ENCODE results near the gene RAD51B. TPM values are rescaled to one million over a fixed set of nuclear protein-coding genes. Genes with fewer than 3 reads are reported as not detected.
A peak's percentile ranks its signal among the peaks of the same experiment; 100 is the strongest.

RAD51B gene
- total RNA-seq, 1 experiment from 2014 or later: 10.8 TPM

DNA sequence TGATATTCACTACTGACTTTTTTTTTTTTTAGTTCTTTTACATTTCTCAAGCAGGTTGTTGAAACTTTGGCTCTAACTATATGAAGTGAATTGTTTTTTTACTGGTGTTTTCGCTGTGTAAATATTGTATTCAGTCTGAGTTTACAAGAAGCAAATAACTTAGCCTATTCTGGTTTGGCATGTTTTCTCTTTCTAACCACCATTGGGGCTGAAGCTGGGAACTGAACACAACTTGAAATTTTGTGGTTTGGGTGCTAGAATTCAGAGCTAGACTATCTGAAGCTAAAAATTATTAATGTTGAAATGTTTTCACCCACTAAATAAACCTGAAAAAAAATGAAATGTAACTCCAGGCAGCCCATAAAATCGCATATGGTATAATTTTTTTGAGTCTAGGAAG is 37.2 kb downstream of the RAD51B start:
- no peak overlapping the region for H2AFZ ChIP-seq (ENCODE audit: low read length)
- TF ChIP-seq, protein P1, sequence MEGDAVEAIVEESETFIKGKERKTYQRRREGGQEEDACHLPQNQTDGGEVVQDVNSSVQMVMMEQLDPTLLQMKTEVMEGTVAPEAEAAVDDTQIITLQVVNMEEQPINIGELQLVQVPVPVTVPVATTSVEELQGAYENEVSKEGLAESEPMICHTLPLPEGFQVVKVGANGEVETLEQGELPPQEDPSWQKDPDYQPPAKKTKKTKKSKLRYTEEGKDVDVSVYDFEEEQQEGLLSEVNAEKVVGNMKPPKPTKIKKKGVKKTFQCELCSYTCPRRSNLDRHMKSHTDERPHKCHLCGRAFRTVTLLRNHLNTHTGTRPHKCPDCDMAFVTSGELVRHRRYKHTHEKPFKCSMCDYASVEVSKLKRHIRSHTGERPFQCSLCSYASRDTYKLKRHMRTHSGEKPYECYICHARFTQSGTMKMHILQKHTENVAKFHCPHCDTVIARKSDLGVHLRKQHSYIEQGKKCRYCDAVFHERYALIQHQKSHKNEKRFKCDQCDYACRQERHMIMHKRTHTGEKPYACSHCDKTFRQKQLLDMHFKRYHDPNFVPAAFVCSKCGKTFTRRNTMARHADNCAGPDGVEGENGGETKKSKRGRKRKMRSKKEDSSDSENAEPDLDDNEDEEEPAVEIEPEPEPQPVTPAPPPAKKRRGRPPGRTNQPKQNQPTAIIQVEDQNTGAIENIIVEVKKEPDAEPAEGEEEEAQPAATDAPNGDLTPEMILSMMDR (conservative IDR thresholded peaks at IDR 0.05; ENCODE audit: low read depth, low read length): no peak
- no peak for TF ChIP-seq EZH2 (IDR thresholded peaks at IDR 0.05; ENCODE audit: low read length, unreplicated experiment)
- no peak for TF ChIP-seq EZH2phosphoT487 (IDR thresholded peaks at IDR 0.05; ENCODE audit: borderline replicate concordance, low read length)
- H3K4me2 ChIP-seq (ENCODE audit: low read length): peak overlapping the region; percentile 14; the same call in 1 of the 2 replicates
- no peak overlapping the region for H3K9ac ChIP-seq (ENCODE audit: low read length)
- no peaks in the 10 kb centered on the region for H3K9me2 ChIP-seq (replicated peaks; ENCODE audit: low read length)
- CTCF ChIA-PET: interaction anchor here (0.7 kb wide), 1 partner anchor 1331 kb away, joined by 5 read pairs; no protein-coding TSS in a partner anchor
- no TSS peak for BruUV-seq (replicated peaks)
- no peak overlapping the region for H3K27ac ChIP-seq (ENCODE audit: low read length)
- H3K36me3 ChIP-seq (ENCODE audit: low read depth, low read length): no peaks in the 10 kb centered on the region
- no peaks in the 10 kb centered on the region for H3K79me2 ChIP-seq (ENCODE audit: low read length)
- DNase-seq: peak; percentile 59
- no peaks in the 10 kb centered on the region for H3K9me3 ChIP-seq (ENCODE audit: low read length)
- POLR2A ChIA-PET (ENCODE audit: unreplicated experiment): interaction anchor here (0.5 kb wide), 1 partner anchor 191 kb away, joined by 4 read pairs; no protein-coding TSS in a partner anchor
- H3K4me1 ChIP-seq (ENCODE audit: insufficient read depth, low read length): peaks cover 14% of the 10 kb centered on the region
- intact Hi-C loops (cut with micrococcal nuclease): no loop called here
- ATAC-seq: peak; percentile 86
- no peaks in the 10 kb centered on the region for H3F3A ChIP-seq (ENCODE audit: low read length, unreplicated experiment)
- no peaks in the 10 kb centered on the region for H3K27me3 ChIP-seq (ENCODE audit: low read length)
- H4K20me1 ChIP-seq (ENCODE audit: low read length): no peaks in the 10 kb centered on the region
- H3K4me3 ChIP-seq (ENCODE audit: low read length): no peak overlapping the region

DNA sequence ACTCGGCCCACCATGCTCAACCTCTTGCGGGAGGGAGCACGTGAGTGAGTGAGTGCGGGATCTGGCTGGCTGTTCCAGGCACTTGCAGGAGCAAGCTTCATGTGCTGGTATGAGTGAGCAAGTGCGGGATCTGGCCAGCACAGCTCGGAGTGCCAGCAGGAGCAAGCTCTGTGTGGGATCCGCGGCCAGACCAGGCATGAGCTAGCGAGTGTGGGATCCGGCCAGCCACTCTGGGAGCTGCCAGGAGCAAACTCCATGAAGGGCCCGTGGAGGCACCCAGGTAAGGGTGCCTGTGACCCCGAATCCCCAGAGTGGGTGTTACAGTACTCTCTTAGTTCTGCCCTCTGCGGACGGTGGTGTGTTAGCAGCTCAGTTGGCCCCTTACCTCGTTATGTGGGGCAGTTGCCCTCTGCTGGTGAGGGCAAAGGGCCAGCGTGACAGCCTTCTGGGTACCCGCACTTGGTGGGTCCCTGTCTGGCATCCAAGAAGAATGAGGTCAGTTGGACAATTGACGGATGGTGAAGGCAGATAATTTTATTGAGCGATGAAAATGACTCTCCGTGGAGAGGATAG is 38.3 kb downstream of the RAD51B start:
- TF ChIP-seq, protein P1 (conservative IDR thresholded peaks at IDR 0.05; ENCODE audit: low read depth, low read length): no peak
- TF ChIP-seq EZH2phosphoT487 (IDR thresholded peaks at IDR 0.05; ENCODE audit: borderline replicate concordance, low read length): no peak
- TF ChIP-seq EZH2 (IDR thresholded peaks at IDR 0.05; ENCODE audit: low read length, unreplicated experiment): no peak

DNA sequence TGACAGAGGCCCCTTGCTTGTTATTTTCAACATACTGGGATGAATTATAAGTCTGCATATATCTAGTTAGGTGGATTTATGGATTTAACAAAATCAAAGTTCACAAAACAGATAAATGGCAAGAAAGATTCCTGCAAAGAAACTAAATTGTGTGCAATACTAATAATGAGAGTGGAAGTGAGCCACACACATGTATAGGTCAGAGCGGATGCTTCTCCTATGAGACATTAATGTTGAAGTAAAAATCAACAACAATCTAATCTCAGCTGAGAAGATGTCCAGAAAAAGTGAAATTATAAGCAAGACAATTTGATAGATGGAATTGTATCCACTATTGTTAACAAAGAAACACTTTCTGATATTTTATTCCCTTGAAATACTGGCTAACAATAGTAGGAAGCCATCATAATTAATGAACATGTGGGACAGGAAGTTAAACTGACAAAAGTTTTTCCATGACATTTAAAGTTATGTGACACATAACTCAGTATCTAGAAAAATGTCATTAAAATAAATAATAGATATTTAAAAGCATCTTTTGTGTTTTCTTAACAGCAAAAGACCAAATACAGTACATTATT is 39.7 kb downstream of the RAD51B start:
- Histone ChIP-seq H3K27me3 (ENCODE audit: low read length) (no peaks in the 10 kb centered on the region), H2AFZ (ENCODE audit: low read length) (no peak overlapping the region), H3F3A (ENCODE audit: low read length, unreplicated experiment) (no peaks in the 10 kb centered on the region), H3K4me1 (ENCODE audit: insufficient read depth, low read length) (peaks cover 14% of the 10 kb centered on the region), H3K36me3 (ENCODE audit: low read depth, low read length) (no peaks in the 10 kb centered on the region), H4K20me1 (ENCODE audit: low read length) (no peaks in the 10 kb centered on the region), H3K4me3 (ENCODE audit: low read length) (no peak overlapping the region), H3K9ac (ENCODE audit: low read length) (no peak overlapping the region), H3K79me2 (ENCODE audit: low read length) (no peaks in the 10 kb centered on the region), H3K4me2 (ENCODE audit: low read length) (no peak overlapping the region), H3K27ac (ENCODE audit: low read length) (no peak overlapping the region), H3K9me2 (replicated peaks; ENCODE audit: low read length) (no peaks in the 10 kb centered on the region), H3K9me3 (ENCODE audit: low read length) (no peaks in the 10 kb centered on the region)
- POLR2A ChIA-PET (ENCODE audit: unreplicated experiment): no interaction called here
- no peak for DNase-seq
- no TSS peak for BruUV-seq (replicated peaks)
- TF ChIP-seq, protein P1 (conservative IDR thresholded peaks at IDR 0.05; ENCODE audit: low read depth, low read length): no peak
- TF ChIP-seq EZH2 (IDR thresholded peaks at IDR 0.05; ENCODE audit: low read length, unreplicated experiment): no peak
- TF ChIP-seq EZH2phosphoT487 (IDR thresholded peaks at IDR 0.05; ENCODE audit: borderline replicate concordance, low read length): no peak
- intact Hi-C loops (cut with micrococcal nuclease): no loop called here
- no peak for ATAC-seq
- CTCF ChIA-PET: no interaction called here

More for the DNA sequence above, 38.3 kb downstream of the RAD51B start:
- Histone ChIP-seq H3K79me2 (ENCODE audit: low read length) (no peaks in the 10 kb centered on the region), H3F3A (ENCODE audit: low read length, unreplicated experiment) (no peaks in the 10 kb centered on the region), H3K9ac (ENCODE audit: low read length) (no peak overlapping the region), H3K4me1 (ENCODE audit: insufficient read depth, low read length) (peaks cover 14% of the 10 kb centered on the region), H3K4me3 (ENCODE audit: low read length) (no peak overlapping the region), H3K27me3 (ENCODE audit: low read length) (no peaks in the 10 kb centered on the region), H3K27ac (ENCODE audit: low read length) (no peak overlapping the region), H3K36me3 (ENCODE audit: low read depth, low read length) (no peaks in the 10 kb centered on the region), H3K9me2 (replicated peaks; ENCODE audit: low read length) (no peaks in the 10 kb centered on the region), H3K4me2 (ENCODE audit: low read length) (no peak overlapping the region), H4K20me1 (ENCODE audit: low read length) (no peaks in the 10 kb centered on the region), H2AFZ (ENCODE audit: low read length) (no peak overlapping the region), H3K9me3 (ENCODE audit: low read length) (no peaks in the 10 kb centered on the region)
- ChIA-PET POLR2A (ENCODE audit: unreplicated experiment) (no interaction called here), CTCF (no interaction called here)
- ATAC-seq (no peak), DNase-seq (no peak)
- no TSS peak for BruUV-seq (replicated peaks)
- intact Hi-C loops (cut with micrococcal nuclease): no loop called here

Measured in PC-3 (cell line).